GM23248 (cell line): Measurements from ENCODE around the gene PRR29. TPM values are rescaled to one million over a fixed set of nuclear protein-coding genes. Genes with fewer than 3 reads are reported as not detected.
A peak's percentile ranks its signal among the peaks of the same experiment; 100 is the strongest.

Experiments
- DNase-seq: peaks from one replicate; pipeline ENCODE4 v3.0.0-alpha.2; 2015
- H2AFZ ChIP-seq: fragments of 200-600 bp; sonication (generic); 2 replicates; pipeline ENCODE4 v1.6.1; 2016; ENCODE audit warnings: antibody characterized with exemption
- H3F3A ChIP-seq: fragments of 200-600 bp; sonication (generic); 2 replicates; pipeline ENCODE4 v1.6.1; 2016; ENCODE audit warnings: mild to moderate bottlenecking, antibody characterized with exemption, mixed run types; ENCODE audit not compliant: insufficient read depth
- H3K27ac ChIP-seq: fragments of 200-600 bp; sonication (generic); 2 replicates; pipeline ENCODE4 v1.5.1; 2016; ENCODE audit warnings: mild to moderate bottlenecking
- H3K27me3 ChIP-seq: fragments of 200-600 bp; sonication (generic); replicated peaks from 2 replicates; pipeline ENCODE4 v1.6.1; 2016; ENCODE audit warnings: mild to moderate bottlenecking; ENCODE audit not compliant: insufficient read depth
- H3K36me3 ChIP-seq: fragments of 200-600 bp; sonication (generic); 2 replicates; pipeline ENCODE4 v1.6.1; 2016; ENCODE audit warnings: low read depth, mild to moderate bottlenecking
- H3K4me1 ChIP-seq: fragments of 200-600 bp; sonication (generic); 2 replicates; pipeline ENCODE4 v1.6.1; 2016; ENCODE audit warnings: mild to moderate bottlenecking; ENCODE audit not compliant: insufficient read depth
- H3K4me2 ChIP-seq: fragments of 200-600 bp; sonication (generic); one replicate; pipeline ENCODE4 v1.6.1; 2016; ENCODE audit warnings: mild to moderate bottlenecking; ENCODE audit not compliant: unreplicated experiment
- H3K4me3 ChIP-seq: fragments of 200-600 bp; sonication (generic); 2 replicates; pipeline ENCODE4 v1.5.1; 2016; ENCODE audit warnings: mild to moderate bottlenecking
- H3K79me2 ChIP-seq: fragments of 200-600 bp; sonication (generic); 2 replicates; pipeline ENCODE4 v1.6.1; 2016; ENCODE audit warnings: mild to moderate bottlenecking; ENCODE audit not compliant: insufficient read depth
- H3K9ac ChIP-seq: fragments of 200-600 bp; sonication (generic); 2 replicates; pipeline ENCODE4 v1.6.1; 2016; ENCODE audit warnings: mild to moderate bottlenecking
- H3K9me2 ChIP-seq: fragments of 200-600 bp; sonication (generic); 2 replicates; pipeline ENCODE4 v1.6.1; 2016; ENCODE audit warnings: mixed run types, mild to moderate bottlenecking, moderate library complexity; ENCODE audit not compliant: insufficient read depth
- H3K9me3 ChIP-seq: fragments of 200-600 bp; sonication (generic); one replicate; pipeline ENCODE4 v1.6.1; 2017; ENCODE audit warnings: low read depth
- H4K20me1 ChIP-seq: fragments of 200-600 bp; sonication (generic); 2 replicates; pipeline ENCODE4 v1.6.0; 2016; ENCODE audit not compliant: insufficient read depth
- EZH2 ChIP-seq: fragments of 200-600 bp; sonication (generic); IDR thresholded peaks from 2 replicates; pipeline ENCODE4 v1.6.1; 2018; ENCODE audit warnings: antibody characterized with exemption, mild to moderate bottlenecking; ENCODE audit not compliant: insufficient read depth, poor library complexity, severe bottlenecking
- EZH2phosphoT487 ChIP-seq: fragments of 200-600 bp; sonication (generic); IDR thresholded peaks from 2 replicates; pipeline ENCODE4 v1.6.1; 2018; ENCODE audit warnings: antibody characterized with exemption, moderate library complexity, mild to moderate bottlenecking, low read depth; ENCODE audit not compliant: insufficient read depth
- WGBS, 2 experiments: methylation state at CpG; one replicate each; pipeline ENCODE4 v1.1.6; 2015 to 2017; ENCODE audit warnings: low lambda C conversion rate in 2 of 2, low coverage in 1 of 2; ENCODE audit errors: missing lambda C conversion rate in 2 of 2; 5-methylcytosine and 5-hydroxymethylcytosine counted together
- in situ Hi-C: fragments of 300-500 bp; cut with MboI; formaldehyde crosslinking; loops from 2 replicates; pipeline ENCODE4 v1.15.0; 2020
- polyA plus RNA-seq: library from polyadenylated mRNA; unstranded; fragments of >200 nt; fragmentation: Nextera tagmentation; extraction: Ambion mirVana; gene quantifications from 2 replicates; pipeline ENCODE4 v1.2.1, GENCODE V29; 2016
- total RNA-seq: library from RNA; depleted of rRNA; stranded (reverse); fragments of >200 nt; shearing (Covaris generic); gene quantifications from 2 replicates; pipeline ENCODE4 v1.2.3, GENCODE V29; 2014

PRR29 gene
- total and polyA plus RNA-seq, 2 experiments from 2014 or later: not detected

DNA sequence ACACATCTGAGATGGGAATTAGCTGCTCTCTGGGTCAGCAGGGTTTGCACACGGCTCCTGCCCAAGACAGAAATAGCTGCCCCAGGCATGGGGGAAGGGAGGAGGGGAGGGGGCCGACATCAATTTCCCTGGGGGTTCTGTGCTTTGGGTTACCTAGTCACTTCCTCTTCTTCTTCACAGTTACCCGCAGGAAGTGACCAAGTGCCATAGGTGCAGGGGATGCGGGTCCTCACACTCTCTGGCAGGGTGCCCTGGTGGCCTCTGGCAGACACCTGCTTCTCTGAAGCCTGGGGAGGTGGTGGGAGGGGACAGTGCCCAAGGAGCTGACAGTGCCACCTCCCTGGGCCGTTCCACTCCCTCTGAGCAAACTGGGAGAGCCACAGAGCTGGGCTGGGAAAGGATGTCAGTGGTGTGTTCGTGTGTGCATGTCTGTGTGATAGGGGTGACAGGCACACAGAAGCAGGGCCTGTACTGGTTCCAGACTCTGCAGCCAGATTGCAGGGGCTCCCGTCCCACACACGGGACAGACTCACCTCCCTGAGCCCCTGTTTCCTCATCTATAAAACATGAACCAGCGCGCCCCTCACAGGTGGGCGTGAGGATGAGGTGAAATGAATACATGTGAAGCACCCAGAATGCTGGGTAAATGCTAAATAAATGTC is 43.6 kb upstream of the PRR29 start:
- no peaks in the 10 kb centered on the region for H3K36me3 ChIP-seq
- H3K4me1 ChIP-seq: no peaks in the 10 kb centered on the region
- no peak overlapping the region for H3K4me2 ChIP-seq
- no peaks in the 10 kb centered on the region for H3K79me2 ChIP-seq
- H3K4me3 ChIP-seq: no peak overlapping the region
- no peak overlapping the region for H3K27ac ChIP-seq
- 58 to 59% methylated on average over 11 of the region's 11 CpGs for WGBS, 2 experiments
- no peak for DNase-seq
- no peak overlapping the region for H3K9ac ChIP-seq
- in situ Hi-C loops: no loop called here
- no peaks in the 10 kb centered on the region for H4K20me1 ChIP-seq
- no peaks in the 10 kb centered on the region for H3K9me2 ChIP-seq
- H3F3A ChIP-seq: no peaks in the 10 kb centered on the region
- H2AFZ ChIP-seq: no peak overlapping the region
- TF ChIP-seq EZH2 (no peak), EZH2phosphoT487 (no peak)
- no peaks in the 10 kb centered on the region for H3K9me3 ChIP-seq
- H3K27me3 ChIP-seq: no peaks in the 10 kb centered on the region

- H3K4me1 ChIP-seq: no peaks in the 10 kb centered on the region
- DNase-seq: no peak
- H3K4me2 ChIP-seq: no peak overlapping the region
- in situ Hi-C loops: no loop called here
- H4K20me1 ChIP-seq: no peaks in the 10 kb centered on the region
- H2AFZ ChIP-seq: no peak overlapping the region
- H3K36me3 ChIP-seq: no peaks in the 10 kb centered on the region
- no peak overlapping the region for H3K9ac ChIP-seq
- 68 to 77% methylated on average over 11 of the region's 11 CpGs for WGBS, 2 experiments
- no peaks in the 10 kb centered on the region for H3K9me2 ChIP-seq
- no peaks in the 10 kb centered on the region for H3K79me2 ChIP-seq
- H3F3A ChIP-seq: no peaks in the 10 kb centered on the region
- no peak overlapping the region for H3K4me3 ChIP-seq
- TF ChIP-seq EZH2phosphoT487 (no peak), EZH2 (no peak)
- H3K27me3 ChIP-seq: no peaks in the 10 kb centered on the region
- no peaks in the 10 kb centered on the region for H3K9me3 ChIP-seq
- no peak overlapping the region for H3K27ac ChIP-seq
Observed at GRCh38 chr17:63955232-63955631, 42.9 kb upstream of the PRR29 start.

GRCh38 chr17:63955791-63956190 is 42.4 kb upstream of the PRR29 start:
- no peaks in the 10 kb centered on the region for H3K4me1 ChIP-seq
- no peaks in the 10 kb centered on the region for H3K9me3 ChIP-seq
- no peaks in the 10 kb centered on the region for H4K20me1 ChIP-seq
- no peak overlapping the region for H3K4me2 ChIP-seq
- H3K9ac ChIP-seq: no peak overlapping the region
- in situ Hi-C loops: no loop called here
- H3K27ac ChIP-seq: no peak overlapping the region
- no peaks in the 10 kb centered on the region for H3K27me3 ChIP-seq
- no peak for DNase-seq
- no peak overlapping the region for H3K4me3 ChIP-seq
- no peaks in the 10 kb centered on the region for H3K9me2 ChIP-seq
- no peaks in the 10 kb centered on the region for H3F3A ChIP-seq
- 83 to 85% methylated on average over 4 of the region's 4 CpGs for WGBS, 2 experiments
- no peak for TF ChIP-seq EZH2
- TF ChIP-seq EZH2phosphoT487: no peak
- no peaks in the 10 kb centered on the region for H3K36me3 ChIP-seq
- H2AFZ ChIP-seq: no peak overlapping the region
- no peaks in the 10 kb centered on the region for H3K79me2 ChIP-seq

DNA sequence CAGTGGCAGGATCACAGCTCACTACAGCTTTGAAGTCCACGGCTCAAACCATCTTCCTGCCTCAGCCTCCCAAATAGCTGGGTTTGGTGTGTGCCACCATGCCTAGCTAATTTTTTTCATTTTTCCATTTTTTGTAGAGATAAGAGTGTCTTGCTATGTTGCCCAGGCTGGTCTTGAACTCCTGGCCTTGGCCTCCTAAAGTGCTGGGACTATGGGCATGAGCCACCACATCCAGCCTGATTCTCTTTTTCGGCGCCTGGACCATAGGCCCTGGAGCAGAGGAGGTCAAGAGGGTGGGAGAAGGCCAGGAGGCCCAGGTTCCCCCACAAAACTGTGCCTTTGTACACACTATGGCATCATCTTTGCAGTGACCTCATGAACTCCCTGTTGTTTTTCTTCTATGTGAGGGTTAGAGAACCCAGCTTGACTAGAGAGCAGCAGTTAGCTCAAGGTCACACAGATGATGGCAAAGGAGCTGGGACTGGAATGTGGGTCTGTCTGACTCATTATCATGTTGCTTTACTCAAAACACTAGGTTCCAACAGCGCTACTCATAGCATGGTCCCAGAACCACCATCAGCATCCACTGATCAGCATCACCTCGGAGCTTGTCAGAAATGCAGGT is 41.7 kb upstream of the PRR29 start:
- Histone ChIP-seq H3F3A (no peaks in the 10 kb centered on the region), H3K27ac (no peak overlapping the region), H3K79me2 (no peaks in the 10 kb centered on the region), H3K4me3 (no peak overlapping the region), H3K36me3 (no peaks in the 10 kb centered on the region), H4K20me1 (no peaks in the 10 kb centered on the region), H3K4me1 (no peaks in the 10 kb centered on the region), H2AFZ (no peak overlapping the region), H3K9me2 (no peaks in the 10 kb centered on the region), H3K27me3 (no peaks in the 10 kb centered on the region), H3K4me2 (no peak overlapping the region), H3K9ac (no peak overlapping the region), H3K9me3 (no peaks in the 10 kb centered on the region)
- no peak for TF ChIP-seq EZH2
- no peak for TF ChIP-seq EZH2phosphoT487
- 85 to 88% methylated on average over 5 of the region's 5 CpGs for WGBS, 2 experiments
- in situ Hi-C loops: no loop called here
- peak; percentile 68 for DNase-seq
